HCT116 (cell line): ENCODE data around the gene TCEAL4. TPM values are rescaled to one million over a fixed set of nuclear protein-coding genes. Genes with fewer than 3 reads are reported as not detected.

Experiments
- ATAC-seq: fragments of 200-7000 bp; cut with Tn5 transposase; 2 replicates; pipeline ENCODE4 v1.9.1; 2020; ENCODE audit warnings: mild to moderate bottlenecking, moderate library complexity
- BruUV-seq: library from RNA; stranded (reverse); fragments of 400-500 nt; replicated peaks from 2 replicates; lab custom pipeline; 2021; lab: Mats Ljungman, UMichigan
- CTCF ChIA-PET: fragments of 300-600 bp; sonication (Branson Sonifier 250); formaldehyde crosslinking; loops from one replicate; lab custom pipeline; 2021; ENCODE audit warnings: antibody characterized with exemption; lab: Charles Lee
- POLR2A ChIA-PET: fragments of 300-600, 350-600 bp; sonication (Branson Sonifier 250); formaldehyde crosslinking; loops from one replicate; lab custom pipeline; 2021; ENCODE audit warnings: antibody characterized with exemption; lab: Charles Lee
- RAD21 ChIA-PET, 2 experiments: fragments of 300-600 bp; sonication (Branson Sonifier 250); formaldehyde crosslinking; loops; one replicate each; lab custom pipeline; 2023; ENCODE audit warnings: low total read pairs in 2 of 2; ENCODE audit not compliant: uncharacterized antibody in 2 of 2, unreplicated experiment in 2 of 2, low non-redundant PET in 1 of 2; lab: Charles Lee
- DNase-seq: peaks from one replicate; pipeline ENCODE4 v3.0.0-alpha.2; 2010; ENCODE audit warnings: low read depth, low spot score
- H2AFZ ChIP-seq: fragments of 200-600 bp; shearing (Covaris generic), sonication (generic); 2 replicates; pipeline ENCODE4 v1.6.1; 2017; ENCODE audit warnings: low read depth, mixed run types, mixed read lengths, antibody characterized with exemption, low read length; ENCODE audit not compliant: poor library complexity, severe bottlenecking
- H3K27ac ChIP-seq: 2 replicates; pipeline ENCODE4 v1.5.1; 2012; ENCODE audit warnings: low read depth, low read length
- H3K27me3 ChIP-seq: fragments of 200-600 bp; sonication (generic); 2 replicates; pipeline ENCODE4 v1.6.1; 2016; ENCODE audit warnings: mixed run types, low read length, mixed read lengths; ENCODE audit not compliant: insufficient read depth
- H3K36me3 ChIP-seq, 2 experiments: fragments of 200-500 bp in 1 of 2; fragments of 200-600 bp in 1 of 2; sonication (Bioruptor generic) in 1 of 2; sonication (generic) in 1 of 2; 2 replicates each; pipeline versions ENCODE4 v1.5.1 to v1.6.1; 2014 to 2016; ENCODE audit warnings: low read length in 2 of 2, inconsistent platforms in 1 of 2, mixed read lengths in 1 of 2, mixed run types in 1 of 2; ENCODE audit not compliant: insufficient read depth in 2 of 2, control insufficient read depth in 1 of 2
- H3K4me1 ChIP-seq, 2 experiments: fragments of 200-600 bp in 1 of 2; sonication (generic) in 1 of 2; 2 replicates each; pipeline versions ENCODE4 v1.5.1 to v1.6.1; 2012 to 2017; ENCODE audit warnings: low read length in 2 of 2, inconsistent platforms in 1 of 2, mild to moderate bottlenecking in 1 of 2, mixed read lengths in 1 of 2, mixed run types in 1 of 2, moderate library complexity in 1 of 2; ENCODE audit not compliant: insufficient read depth in 2 of 2, control insufficient read depth in 1 of 2
- H3K4me2 ChIP-seq: fragments of 200-600 bp; sonication (generic); 2 replicates; pipeline ENCODE4 v1.6.1; 2017; ENCODE audit warnings: mixed run types, low read length, mixed read lengths
- H3K4me3 ChIP-seq, 2 experiments: fragments of 200-600 bp in 1 of 2; sonication (generic) in 1 of 2; replicated peaks in 1 of 2; 2 replicates each; pipeline ENCODE4 v1.5.1; 2011 to 2016; ENCODE audit warnings: low read length in 2 of 2, control low read depth in 1 of 2, low read depth in 1 of 2, mild to moderate bottlenecking in 1 of 2, mixed read lengths in 1 of 2, mixed run types in 1 of 2
- H3K79me2 ChIP-seq: fragments of 200-600 bp; sonication (generic); 2 replicates; pipeline ENCODE4 v1.6.1; 2017; ENCODE audit warnings: mild to moderate bottlenecking, mixed run types, low read length, moderate library complexity, mixed read lengths; ENCODE audit not compliant: insufficient read depth
- H3K9ac ChIP-seq: fragments of 200-600 bp; sonication (generic); 2 replicates; pipeline ENCODE4 v1.6.1; 2016; ENCODE audit warnings: low read length, mixed read lengths
- H3K9me2 ChIP-seq: fragments of 200-600 bp; sonication (generic), shearing (Covaris generic); 2 replicates; pipeline ENCODE4 v1.6.1; 2017; ENCODE audit warnings: mixed run types, mild to moderate bottlenecking, moderate library complexity; ENCODE audit not compliant: insufficient read depth
- H3K9me3 ChIP-seq, 2 experiments: fragments of 200-500 bp in 1 of 2; fragments of 200-600 bp in 1 of 2; sonication (Bioruptor generic) in 1 of 2; sonication (generic) in 1 of 2; 2 replicates each; pipeline ENCODE4 v1.6.1; 2014 to 2017; ENCODE audit warnings: low read length in 2 of 2, mixed read lengths in 2 of 2, inconsistent platforms in 1 of 2, low read depth in 1 of 2, mild to moderate bottlenecking in 1 of 2, mixed run types in 1 of 2, moderate library complexity in 1 of 2; ENCODE audit not compliant: control insufficient read depth in 1 of 2, insufficient read depth in 1 of 2
- H4K20me1 ChIP-seq: fragments of 200-600 bp; sonication (generic), shearing (Covaris generic); 2 replicates; pipeline ENCODE4 v1.6.1; 2017; ENCODE audit warnings: mixed run types, mild to moderate bottlenecking, moderate library complexity; ENCODE audit not compliant: insufficient read depth
- ATF3 ChIP-seq: IDR thresholded peaks from 2 replicates; pipeline ENCODE4 v1.6.1; 2012
- CTCF ChIP-seq, 3 experiments: fragments of 200-600 bp in 1 of 3; sonication (generic) in 1 of 3; IDR thresholded peaks in 2 of 3; conservative IDR thresholded peaks in 1 of 3; 2 replicates each; pipeline ENCODE4 v1.5.1; 2012 to 2017; ENCODE audit warnings: low read depth in 2 of 3, low read length in 2 of 3, antibody characterized with exemption in 1 of 3, borderline replicate concordance in 1 of 3, control low read depth in 1 of 3, mild to moderate bottlenecking in 1 of 3, mixed read lengths in 1 of 3, mixed run types in 1 of 3, moderate library complexity in 1 of 3; ENCODE audit not compliant: insufficient read depth in 1 of 3
- EZH2 ChIP-seq: fragments of 200-600 bp; sonication (generic); IDR thresholded peaks from 2 replicates; pipeline ENCODE4 v1.6.1; 2017; ENCODE audit warnings: antibody characterized with exemption, mixed run types
- POLR2A ChIP-seq: IDR thresholded peaks from 2 replicates; pipeline ENCODE4 v1.7.0; 2011; ENCODE audit warnings: borderline replicate concordance; ENCODE audit not compliant: insufficient read depth, insufficient read length; ENCODE audit errors: extremely low read depth
- POLR2AphosphoS5 ChIP-seq: IDR thresholded peaks from 2 replicates; pipeline ENCODE4 v1.6.1; 2011; ENCODE audit warnings: mild to moderate bottlenecking, low read depth, low read length, moderate library complexity
- REST ChIP-seq: IDR thresholded peaks from 2 replicates; pipeline ENCODE4 v1.6.1; 2012; ENCODE audit warnings: low read depth
- SP1 ChIP-seq: IDR thresholded peaks from 2 replicates; pipeline ENCODE4 v1.6.1; 2012; ENCODE audit warnings: low read depth
- SRF ChIP-seq: IDR thresholded peaks from 2 replicates; pipeline ENCODE4 v1.6.1; 2012; ENCODE audit warnings: low read depth
- YY1 ChIP-seq: IDR thresholded peaks from 2 replicates; pipeline ENCODE4 v1.6.1; 2011; ENCODE audit warnings: low read length, low read depth, moderate library complexity, mild to moderate bottlenecking; ENCODE audit not compliant: insufficient replicate concordance; ENCODE audit errors: extremely low read depth
- ZFX ChIP-seq: fragments of 450-650 bp; IDR thresholded peaks from 2 replicates; pipeline ENCODE4 v1.6.1; 2017
- intact Hi-C: fragments of 100-400 bp; cut with micrococcal nuclease; formaldehyde crosslinking; loops from 2 replicates; pipeline ENCODE4 v1.10.0; 2022
- total RNA-seq: library from RNA; stranded (reverse); gene quantifications from one replicate; pipeline ENCODE4 v1.2.1, GENCODE V29; 2021; ENCODE audit not compliant: unreplicated experiment

The TCEAL4 gene
- total RNA-seq, 1 experiment from 2014 or later = 23.5 TPM

GRCh38 chrX:103628386-103629317, 43.3 kb downstream of the TCEAL4 start, which contains the start of gene TCEAL1:
Gene TCEAL1, plus strand, starts transcription at chrX:103628975. Its CDS starts 942 bp downstream, at chrX:103629917.
- Histone ChIP-seq H3K27ac (no peak within 1 kb of the TSS), H2AFZ (no peak within 1 kb of the TSS), H3K36me3 (no peaks in the 10 kb centered on the region), H3K4me2 (no peak within 1 kb of the TSS), H3K4me1 (no peaks in the 10 kb centered on the region), H3K9me2 (no peaks in the 10 kb centered on the region), H3K4me3 (no peak within 1 kb of the TSS), H3K79me2 (no peaks in the 10 kb centered on the region), H3K27me3 (no peaks in the 10 kb centered on the region), H4K20me1 (no peaks in the 10 kb centered on the region), H3K9ac (no peak within 1 kb of the TSS), H3K9me3 (no peaks in the 10 kb centered on the region)
- DNase-seq = no peak
- RAD21 ChIA-PET = no interaction called here
- CTCF ChIA-PET = no interaction called here
- ATAC-seq = no peak
- intact Hi-C loops = no loop called here
- TF ChIP-seq POLR2A (no peak), ATF3 (no peak), EZH2 (no peak), CTCF (IDR thresholded peaks at IDR 0.05 in 2 of 3, conservative IDR thresholded peaks at IDR 0.05 in 1 of 3; ENCODE audit: borderline replicate concordance in 1 of 3, insufficient read depth in 1 of 3, low read depth in 2 of 3, low read length in 2 of 3) (no peak), POLR2AphosphoS5 (no peak), SRF (no peak), ZFX (no peak), SP1 (no peak), REST (no peak), YY1 (no peak)
- POLR2A ChIA-PET = no interaction called here
- BruUV-seq = no TSS peak
